ENCODE results near the gene CDC34. TPM values are rescaled to one million over a fixed set of nuclear protein-coding genes. Genes with fewer than 3 reads are reported as not detected.

The CDC34 gene
- total RNA-seq, 2 donors from 2014 or later: 128 to 138 TPM

DNA sequence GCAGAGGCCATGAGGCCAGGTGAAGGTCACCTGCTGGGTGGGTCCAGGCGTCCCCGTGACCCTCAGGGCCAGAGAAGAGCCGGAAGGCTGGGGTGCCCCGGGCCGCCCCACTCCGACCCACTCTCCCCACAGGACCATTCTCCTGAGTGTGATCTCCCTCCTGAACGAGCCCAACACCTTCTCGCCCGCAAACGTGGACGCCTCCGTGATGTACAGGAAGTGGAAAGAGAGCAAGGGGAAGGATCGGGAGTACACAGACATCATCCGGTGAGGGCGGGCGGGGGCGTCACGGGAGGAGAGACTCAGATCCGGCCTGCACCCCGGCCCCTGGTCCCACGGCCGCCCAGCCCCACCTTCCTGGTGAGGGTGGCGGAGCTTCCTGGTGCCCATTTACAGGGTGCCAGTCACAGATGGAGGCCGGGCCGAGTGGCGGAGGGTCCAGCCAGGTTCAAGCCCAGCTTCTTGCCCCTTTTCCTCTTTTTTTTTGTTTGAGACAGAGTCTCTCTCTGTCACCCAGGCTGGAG is 5.4 kb downstream of the CDC34 start:
- H3K9me3 ChIP-seq (ENCODE audit: control insufficient read depth, low read length): no peaks in the 10 kb centered on the region
- Mint-ChIP-seq H3K4me1 (peaks cover 2% of the 10 kb centered on the region), H3K4me3 (no peak overlapping the region), H3K9me3 (no peaks in the 10 kb centered on the region), H3K27ac (no peak overlapping the region), H3K36me3 (ENCODE audit: low read depth) (peaks cover 17% of the 10 kb centered on the region), H3K27me3 (ENCODE audit: insufficient read depth) (no peaks in the 10 kb centered on the region)
- peaks cover 29% of the 10 kb centered on the region for H3K36me3 ChIP-seq (ENCODE audit: control insufficient read depth, insufficient read depth, low read length)
- H3K27me3 ChIP-seq (ENCODE audit: control insufficient read depth, insufficient read depth, low read length, poor library complexity, severe bottlenecking): no peaks in the 10 kb centered on the region
- no peak overlapping the region for H3K27ac ChIP-seq (ENCODE audit: low read depth, low read length)
- H3K4me3 ChIP-seq (ENCODE audit: low read length): no peak overlapping the region
- no peak for DNase-seq
- H3K9ac ChIP-seq (ENCODE audit: extremely low read depth, low read length, poor library complexity, severe bottlenecking): no peak overlapping the region
- WGBS, 2 experiments (ENCODE audit: insufficient coverage in 1 of 2, insufficient read length in 1 of 2): 93 to 96% methylated on average over 20 to 26 of the region's 26 CpGs
- TF ChIP-seq, protein P1, sequence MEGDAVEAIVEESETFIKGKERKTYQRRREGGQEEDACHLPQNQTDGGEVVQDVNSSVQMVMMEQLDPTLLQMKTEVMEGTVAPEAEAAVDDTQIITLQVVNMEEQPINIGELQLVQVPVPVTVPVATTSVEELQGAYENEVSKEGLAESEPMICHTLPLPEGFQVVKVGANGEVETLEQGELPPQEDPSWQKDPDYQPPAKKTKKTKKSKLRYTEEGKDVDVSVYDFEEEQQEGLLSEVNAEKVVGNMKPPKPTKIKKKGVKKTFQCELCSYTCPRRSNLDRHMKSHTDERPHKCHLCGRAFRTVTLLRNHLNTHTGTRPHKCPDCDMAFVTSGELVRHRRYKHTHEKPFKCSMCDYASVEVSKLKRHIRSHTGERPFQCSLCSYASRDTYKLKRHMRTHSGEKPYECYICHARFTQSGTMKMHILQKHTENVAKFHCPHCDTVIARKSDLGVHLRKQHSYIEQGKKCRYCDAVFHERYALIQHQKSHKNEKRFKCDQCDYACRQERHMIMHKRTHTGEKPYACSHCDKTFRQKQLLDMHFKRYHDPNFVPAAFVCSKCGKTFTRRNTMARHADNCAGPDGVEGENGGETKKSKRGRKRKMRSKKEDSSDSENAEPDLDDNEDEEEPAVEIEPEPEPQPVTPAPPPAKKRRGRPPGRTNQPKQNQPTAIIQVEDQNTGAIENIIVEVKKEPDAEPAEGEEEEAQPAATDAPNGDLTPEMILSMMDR (conservative IDR thresholded peaks at IDR 0.05): no peak
- H3K4me1 ChIP-seq (ENCODE audit: control insufficient read depth, insufficient read depth, low read length): peaks cover 6% of the 10 kb centered on the region

DNA sequence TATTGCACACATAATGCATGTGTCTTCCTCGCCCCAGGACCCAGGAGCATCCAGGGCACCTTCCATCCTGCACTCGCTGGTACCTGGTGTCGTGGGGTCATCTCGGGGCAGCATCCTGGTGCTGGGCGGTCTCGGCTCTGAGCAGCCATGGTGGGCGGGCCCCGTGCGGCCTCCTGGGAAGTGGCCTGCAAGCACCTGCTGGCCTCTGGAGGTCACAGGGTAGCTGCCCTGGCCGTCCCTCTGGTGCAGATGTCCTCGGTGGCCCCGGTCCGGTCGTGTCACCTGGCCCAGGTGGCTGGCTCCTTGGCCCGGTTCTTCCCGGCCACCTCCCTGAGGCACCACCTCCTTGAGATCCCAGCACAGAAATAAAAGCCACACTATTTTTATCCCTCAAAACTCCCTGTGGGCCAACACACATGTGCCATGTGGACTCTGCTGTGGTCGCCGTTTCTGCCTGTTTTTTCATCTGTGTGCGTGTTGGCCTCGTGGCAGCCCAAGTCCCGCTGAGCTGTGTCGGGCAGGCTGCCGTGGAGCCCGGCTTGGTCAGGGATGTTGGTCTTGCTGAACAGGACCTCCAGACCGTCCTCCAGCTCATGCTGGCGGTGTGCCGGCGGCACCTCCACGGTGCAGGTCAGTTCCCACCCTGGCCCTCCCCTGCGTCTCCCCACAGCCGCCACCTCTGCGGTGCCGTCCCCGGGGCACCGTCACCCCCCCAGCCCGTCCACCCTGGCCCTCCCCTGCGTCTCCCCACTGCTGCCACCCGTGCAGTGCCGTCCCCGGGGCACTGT is 7.3 kb downstream of the CDC34 start:
- TF ChIP-seq, protein P1 (conservative IDR thresholded peaks at IDR 0.05): no peak
- Histone ChIP-seq H3K27ac (ENCODE audit: low read depth, low read length) (no peak overlapping the region), H3K9me3 (ENCODE audit: control insufficient read depth, low read length) (no peaks in the 10 kb centered on the region), H3K27me3 (ENCODE audit: control insufficient read depth, insufficient read depth, low read length, poor library complexity, severe bottlenecking) (no peaks in the 10 kb centered on the region), H3K36me3 (ENCODE audit: control insufficient read depth, insufficient read depth, low read length) (peaks cover 27% of the 10 kb centered on the region), H3K4me3 (ENCODE audit: low read length) (no peak overlapping the region), H3K9ac (ENCODE audit: extremely low read depth, low read length, poor library complexity, severe bottlenecking) (no peak overlapping the region), H3K4me1 (ENCODE audit: control insufficient read depth, insufficient read depth, low read length) (peaks cover 3% of the 10 kb centered on the region)
- H3K27ac Mint-ChIP-seq: no peak overlapping the region
- no peak overlapping the region for H3K4me3 Mint-ChIP-seq
- peaks cover 21% of the 10 kb centered on the region for H3K36me3 Mint-ChIP-seq (ENCODE audit: low read depth)
- H3K9me3 Mint-ChIP-seq: no peaks in the 10 kb centered on the region
- no peaks in the 10 kb centered on the region for H3K4me1 Mint-ChIP-seq
- 95 to 96% methylated on average over 25 to 40 of the region's 40 CpGs for WGBS, 2 experiments (ENCODE audit: insufficient coverage in 1 of 2, insufficient read length in 1 of 2)
- no peaks in the 10 kb centered on the region for H3K27me3 Mint-ChIP-seq (ENCODE audit: insufficient read depth)
- no peak for DNase-seq

DNA sequence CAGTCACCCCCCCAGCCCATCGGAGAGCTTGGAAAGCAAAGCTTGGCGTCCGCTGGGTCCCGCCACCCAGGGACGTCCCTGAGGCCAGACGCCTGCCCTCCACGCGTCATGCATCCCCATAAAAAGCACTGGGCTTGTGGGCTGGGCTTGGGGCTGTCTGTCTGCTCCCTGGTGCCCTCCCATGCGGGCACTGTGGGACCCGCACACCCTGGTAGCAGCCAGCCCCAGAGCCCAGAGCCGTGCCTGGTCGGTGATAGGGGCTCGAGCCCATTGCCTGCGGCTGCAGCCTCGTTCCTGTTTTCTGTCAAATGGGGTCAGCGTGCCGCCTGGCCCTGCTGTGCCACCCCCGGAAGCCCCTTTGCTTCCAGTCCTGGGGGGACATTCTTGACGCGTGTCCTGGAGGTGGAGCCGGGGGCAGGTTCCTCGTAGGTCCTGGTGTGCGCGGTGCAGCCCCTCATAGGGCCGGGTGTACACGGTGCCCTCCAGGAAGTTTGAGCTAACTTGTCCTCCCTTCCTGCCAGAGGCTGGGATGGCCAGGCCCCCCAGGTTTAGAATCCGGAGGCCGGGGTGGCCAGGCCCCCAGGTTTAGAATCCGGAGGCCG is 8.0 kb downstream of the CDC34 start:
- H3K27me3 ChIP-seq (ENCODE audit: control insufficient read depth, insufficient read depth, low read length, poor library complexity, severe bottlenecking): no peaks in the 10 kb centered on the region
- TF ChIP-seq, protein P1 (conservative IDR thresholded peaks at IDR 0.05): no peak
- no peak overlapping the region for H3K4me3 ChIP-seq (ENCODE audit: low read length)
- Mint-ChIP-seq H3K27me3 (ENCODE audit: insufficient read depth) (no peaks in the 10 kb centered on the region), H3K4me3 (no peak overlapping the region), H3K27ac (no peak overlapping the region), H3K4me1 (no peaks in the 10 kb centered on the region), H3K36me3 (ENCODE audit: low read depth) (peaks cover 21% of the 10 kb centered on the region), H3K9me3 (no peaks in the 10 kb centered on the region)
- H3K4me1 ChIP-seq (ENCODE audit: control insufficient read depth, insufficient read depth, low read length): no peaks in the 10 kb centered on the region
- peaks cover 24% of the 10 kb centered on the region for H3K36me3 ChIP-seq (ENCODE audit: control insufficient read depth, insufficient read depth, low read length)
- no peaks in the 10 kb centered on the region for H3K9me3 ChIP-seq (ENCODE audit: control insufficient read depth, low read length)
- 91 to 92% methylated on average over 16 to 30 of the region's 30 CpGs for WGBS, 2 experiments (ENCODE audit: insufficient coverage in 1 of 2, insufficient read length in 1 of 2)
- DNase-seq: no peak
- no peak overlapping the region for H3K27ac ChIP-seq (ENCODE audit: low read depth, low read length)
- H3K9ac ChIP-seq (ENCODE audit: extremely low read depth, low read length, poor library complexity, severe bottlenecking): no peak overlapping the region
